Esophagus squamous epithelium (tissue), 4 donors: ENCODE data around the gene HNRNPCL4.
"Not testable (repeated sequence)": the region's sequence is repeated elsewhere in the genome, so short reads cannot be mapped to it uniquely, and the experiment has no call there.

Experiments used
- POLR2A ChIP-seq, 4 donors: fragments of 450-650 bp; IDR thresholded peaks; one replicate each; pipeline ENCODE4 v1.6.1; 2017; ENCODE audit warnings: antibody characterized with exemption in 4 of 4, mild to moderate bottlenecking in 4 of 4, moderate library complexity in 3 of 4
- TF ChIP-seq, protein P1 (sequence below), 6 experiments: fragments of 450-650 bp in 4 of 6; fragments of 200-600 bp in 2 of 6; sonication (generic) in 2 of 6; IDR thresholded peaks; one replicate each; pipeline ENCODE4 v1.5.1; 2016 to 2019; ENCODE audit warnings: antibody characterized with exemption in 6 of 6, mild to moderate bottlenecking in 4 of 6, moderate library complexity in 4 of 6

- TF ChIP-seq, protein P1, sequence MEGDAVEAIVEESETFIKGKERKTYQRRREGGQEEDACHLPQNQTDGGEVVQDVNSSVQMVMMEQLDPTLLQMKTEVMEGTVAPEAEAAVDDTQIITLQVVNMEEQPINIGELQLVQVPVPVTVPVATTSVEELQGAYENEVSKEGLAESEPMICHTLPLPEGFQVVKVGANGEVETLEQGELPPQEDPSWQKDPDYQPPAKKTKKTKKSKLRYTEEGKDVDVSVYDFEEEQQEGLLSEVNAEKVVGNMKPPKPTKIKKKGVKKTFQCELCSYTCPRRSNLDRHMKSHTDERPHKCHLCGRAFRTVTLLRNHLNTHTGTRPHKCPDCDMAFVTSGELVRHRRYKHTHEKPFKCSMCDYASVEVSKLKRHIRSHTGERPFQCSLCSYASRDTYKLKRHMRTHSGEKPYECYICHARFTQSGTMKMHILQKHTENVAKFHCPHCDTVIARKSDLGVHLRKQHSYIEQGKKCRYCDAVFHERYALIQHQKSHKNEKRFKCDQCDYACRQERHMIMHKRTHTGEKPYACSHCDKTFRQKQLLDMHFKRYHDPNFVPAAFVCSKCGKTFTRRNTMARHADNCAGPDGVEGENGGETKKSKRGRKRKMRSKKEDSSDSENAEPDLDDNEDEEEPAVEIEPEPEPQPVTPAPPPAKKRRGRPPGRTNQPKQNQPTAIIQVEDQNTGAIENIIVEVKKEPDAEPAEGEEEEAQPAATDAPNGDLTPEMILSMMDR (IDR thresholded peaks at IDR 0.05): not testable (repeated sequence)
- TF ChIP-seq POLR2A (IDR thresholded peaks at IDR 0.05): not testable (repeated sequence)
Measured at GRCh38 chr1:13208712-13209111, 43.3 kb upstream of the HNRNPCL4 start.
